ENCODE data around the gene GALE.
A peak's percentile ranks its signal among the peaks of the same experiment; 100 is the strongest.
"Not testable (repeated sequence)": the region's sequence is repeated elsewhere in the genome, so short reads cannot be mapped to it uniquely, and the experiment has no call there.

Gene GALE

GRCh38 chr1:23794732-23795182, 5.8 kb downstream of the GALE start:
- H3K27ac ChIP-seq, H3K4me3 ChIP-seq: not testable (repeated sequence)

- peak overlapping the region in 1 of 7 experiments; percentile 9 for H3K4me3 ChIP-seq
- peak overlapping the region in 5 of 21 experiments; percentile 2 to 93 (median 56) for H3K27ac ChIP-seq
These were observed 6.5 kb downstream of the GALE start for GRCh38 chr1:23793861-23794731.

- peak overlapping the region in 8 of 21 experiments; percentile 2 to 93 (median 44) for H3K27ac ChIP-seq
- peak overlapping the region in 1 of 7 experiments; percentile 9 for H3K4me3 ChIP-seq
These were observed 7.4 kb downstream of the GALE start for GRCh38 chr1:23793018-23793781.

- H3K4me3 ChIP-seq: peak overlapping the region; percentile 58 to 95 (median 75)
- peak overlapping the region in 17 of 21 experiments; percentile 10 to 93 (median 87) for H3K27ac ChIP-seq
These were observed 8.2 kb downstream of the GALE start for GRCh38 chr1:23792151-23792945.

GRCh38 chr1:23791516-23792047, 9.0 kb downstream of the GALE start:
- Histone ChIP-seq H3K4me3 (peak overlapping the region; percentile 58 to 95 (median 75)), H3K27ac (peak overlapping the region in 20 of 21 experiments; percentile 71 to 93 (median 86))

- peak within 1 kb of the TSS in 20 of 21 experiments; percentile 71 to 93 (median 86) for H3K27ac ChIP-seq
These were observed 9.6 kb downstream of the GALE start, which contains the start of gene LYPLA2 for GRCh38 chr1:23790696-23791515. LYPLA2 (plus strand) TSS chr1:23791145; CDS start chr1:23792683, 1,538 bp downstream.

GRCh38 chr1:23788695-23789094, 11.9 kb downstream of the GALE start:
- Histone ChIP-seq H3K4me3 (no peak overlapping the region), H3K27ac (no peak overlapping the region)

More at GRCh38 chr1:23790696-23791515, 9.6 kb downstream of the GALE start, which contains the start of gene LYPLA2:
- H3K4me3 ChIP-seq: peak within 1 kb of the TSS; percentile 58 to 95 (median 75)

GRCh38 chr1:23787701-23788100, 12.9 kb downstream of the GALE start:
- Histone ChIP-seq H3K4me3 (no peak overlapping the region), H3K27ac (no peak overlapping the region)

- H3K4me3 ChIP-seq: no peak overlapping the region
- H3K27ac ChIP-seq: peak overlapping the region in 1 of 21 experiments; percentile 12
These were observed 15.7 kb downstream of the GALE start for GRCh38 chr1:23784846-23785245.

GRCh38 chr1:23783141-23783540, 17.4 kb downstream of the GALE start:
- not testable (repeated sequence) for H3K4me3 ChIP-seq, H3K27ac ChIP-seq

- Histone ChIP-seq H3K27ac (peak overlapping the region in 5 of 21 experiments; percentile 14 to 97 (median 90)), H3K4me3 (no peak overlapping the region)
These were observed 20.7 kb downstream of the GALE start for GRCh38 chr1:23779826-23780371.

- Histone ChIP-seq H3K4me3 (peak within 1 kb of the TSS; percentile 82 to 99 (median 93)), H3K27ac (peak within 1 kb of the TSS; percentile 48 to 97 (median 91))
These were observed 22.4 kb downstream of the GALE start, which contains the start of gene PITHD1 for GRCh38 chr1:23777979-23778814. PITHD1 (plus strand) TSS chr1:23778418; CDS start chr1:23778516, 98 bp downstream.

- Histone ChIP-seq H3K4me3 (no peak overlapping the region), H3K27ac (no peak overlapping the region)
These were observed 24.3 kb downstream of the GALE start for GRCh38 chr1:23776217-23776616.

- H3K4me3 ChIP-seq: no peak overlapping the region
- H3K27ac ChIP-seq: no peak overlapping the region
These were observed 26.2 kb downstream of the GALE start for GRCh38 chr1:23774174-23774880.

- no peak overlapping the region for H3K27ac ChIP-seq
- H3K4me3 ChIP-seq: no peak overlapping the region
These were observed 27.7 kb downstream of the GALE start for GRCh38 chr1:23772854-23773242.

GRCh38 chr1:23772049-23772853, 28.3 kb downstream of the GALE start:
- Histone ChIP-seq H3K4me3 (no peak overlapping the region), H3K27ac (no peak overlapping the region)
